GM18870 (cell line): ENCODE results near the gene DPM1.
"Not testable (repeated sequence)": the region's sequence is repeated elsewhere in the genome, so short reads cannot be mapped to it uniquely, and the experiment has no call there.

ENCODE experiments used
- ATAC-seq: cut with Tn5 transposase; IDR thresholded peaks from one replicate; pipeline ENCODE4 v1.9.1; 2021; ENCODE audit warnings: moderate library complexity; ENCODE audit not compliant: unreplicated experiment

The DPM1 gene

DNA sequence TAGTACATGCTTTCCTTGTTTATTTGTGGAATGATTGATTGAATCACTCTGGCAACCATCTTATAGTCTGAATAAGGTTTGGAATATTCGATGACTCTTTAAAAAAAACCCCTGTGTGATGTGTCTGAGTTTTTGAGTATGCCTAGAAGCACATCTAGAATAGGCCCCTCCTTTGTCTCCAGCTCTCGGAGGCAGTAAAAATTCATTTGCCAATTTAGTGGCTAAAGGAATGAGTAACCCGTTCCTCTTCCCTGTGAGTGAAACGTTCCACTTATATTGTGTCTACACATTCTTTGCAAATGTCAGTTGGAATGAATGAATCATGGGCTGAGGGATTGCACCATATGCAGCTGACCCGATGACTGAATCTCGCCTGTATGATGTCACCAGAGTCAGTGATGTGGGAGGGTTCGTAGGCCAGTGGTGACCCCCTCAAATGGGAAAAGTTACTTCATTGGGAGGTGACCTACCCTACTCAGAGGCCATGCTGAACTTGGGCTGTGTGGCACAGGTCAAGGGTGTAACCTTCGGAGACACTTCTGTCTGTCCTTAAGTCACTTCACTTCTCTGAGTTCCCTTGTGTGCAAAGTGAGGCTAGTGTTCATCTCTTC is 21.8 kb upstream of the DPM1 start:
- ATAC-seq, result no peak

DNA sequence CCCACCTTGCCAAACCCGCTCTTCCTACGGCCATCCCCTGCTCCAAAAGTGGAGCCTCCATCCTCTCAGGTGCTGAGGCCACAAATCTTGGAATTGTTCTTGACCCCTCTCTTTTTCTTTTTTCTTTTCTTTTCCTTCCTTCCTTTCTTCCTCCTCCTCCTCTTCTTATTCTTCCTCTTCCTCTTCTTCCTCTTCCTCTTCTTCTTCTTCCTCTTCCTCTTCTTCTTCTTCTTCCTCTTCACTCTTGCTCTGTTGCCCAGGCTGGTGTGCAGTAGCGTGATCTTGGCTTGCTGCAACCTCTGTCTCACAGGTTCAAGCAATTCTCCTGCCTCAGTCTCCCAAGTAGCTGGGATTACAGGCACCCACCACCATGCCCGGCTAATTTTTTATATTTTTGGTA is 20.2 kb upstream of the DPM1 start:
- ATAC-seq, result not testable (repeated sequence)

DNA sequence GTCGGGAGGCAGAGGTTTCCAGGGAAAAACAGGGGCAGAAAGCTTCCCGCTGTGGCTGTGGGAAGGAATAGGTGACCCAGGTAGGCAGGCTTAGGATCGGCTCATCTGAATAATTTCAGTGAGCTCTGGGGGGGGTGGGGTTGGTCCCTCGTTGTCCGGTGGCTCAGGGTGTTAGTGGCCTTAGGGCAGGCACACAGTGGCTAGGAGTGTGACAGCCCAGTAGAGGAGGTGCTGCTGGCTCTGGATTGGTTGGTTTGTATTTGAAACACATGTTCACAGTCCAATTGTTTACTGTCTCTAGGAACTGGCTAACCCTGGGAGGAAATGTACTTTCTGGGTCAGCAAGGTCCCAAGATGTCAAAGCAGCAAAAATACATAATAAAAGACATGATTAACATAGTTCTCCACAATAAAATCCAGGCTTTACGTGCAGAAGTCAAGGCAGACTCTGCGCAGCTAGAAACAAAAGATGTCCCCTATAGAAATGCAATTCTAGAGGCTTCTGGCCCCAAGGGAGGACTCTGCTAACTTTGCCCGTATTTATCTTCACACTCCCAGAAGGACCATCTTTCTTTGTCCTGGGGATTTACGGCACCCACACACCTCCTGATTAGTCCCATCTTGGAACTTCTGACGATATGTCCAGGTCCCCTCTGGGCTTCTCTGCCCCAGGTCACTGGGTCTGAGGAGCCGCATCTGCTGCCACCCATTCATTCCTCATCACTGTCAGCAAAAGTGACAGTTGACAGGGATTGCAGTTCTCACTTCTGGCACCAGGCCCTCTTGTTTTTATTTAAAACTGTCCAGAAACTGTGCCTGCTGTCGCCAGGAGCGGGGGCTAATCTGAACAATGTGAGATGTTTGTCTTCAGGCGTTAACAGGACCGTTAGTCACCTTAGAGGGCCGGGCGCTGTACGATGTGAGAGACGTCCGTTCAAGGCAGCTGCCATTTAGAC is 19.0 kb upstream of the DPM1 start:
- ATAC-seq, result no peak

DNA sequence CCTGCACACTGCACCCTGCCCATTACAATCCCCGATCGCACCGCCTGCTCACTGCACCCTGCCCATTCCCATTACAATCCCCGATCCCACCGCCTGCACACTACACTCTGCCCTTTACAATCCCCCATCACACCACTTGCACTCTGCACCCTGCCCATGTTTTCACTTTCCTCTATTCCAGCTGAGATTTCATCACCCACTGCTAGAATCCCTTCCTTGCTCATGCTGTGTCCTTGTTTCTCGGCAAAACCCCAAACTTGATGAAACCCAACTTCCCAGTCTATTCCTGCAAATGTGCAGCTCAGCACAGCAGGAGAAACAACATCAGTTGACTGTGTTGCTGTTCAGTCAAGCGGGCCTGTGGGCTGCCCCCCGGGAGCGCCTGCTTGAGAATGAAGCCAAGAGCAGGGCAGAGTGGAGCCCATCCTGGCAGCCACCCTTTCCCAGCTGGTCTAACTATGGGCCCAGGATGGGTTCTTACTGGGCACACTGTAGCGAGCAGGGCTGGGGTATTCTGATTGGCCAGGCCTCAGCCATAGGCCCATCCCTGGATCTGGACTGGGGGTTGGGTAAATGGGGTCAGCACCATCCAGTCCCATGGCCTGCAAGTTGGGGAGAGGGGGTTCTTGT is 17.5 kb upstream of the DPM1 start:
- ATAC-seq, result no peak

DNA sequence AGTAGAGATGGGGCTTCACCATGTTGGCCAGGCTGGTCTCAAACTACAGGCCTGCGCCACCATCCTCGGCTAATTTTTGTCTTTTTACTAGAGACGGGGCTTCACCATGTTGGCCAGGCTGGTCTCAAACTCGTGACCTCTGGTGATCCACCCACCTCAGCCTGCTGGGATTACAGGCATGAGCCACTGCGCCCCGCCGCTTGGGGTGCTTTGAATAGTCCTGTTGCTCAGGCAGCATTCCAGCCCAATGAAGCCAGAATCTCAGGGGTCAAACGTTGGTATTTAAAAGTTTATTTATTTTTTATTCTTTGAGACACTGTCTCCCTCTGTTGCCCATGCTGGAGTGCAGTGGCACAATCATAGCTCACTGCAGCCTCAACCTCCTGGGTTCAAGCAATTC is 11.6 kb upstream of the DPM1 start:
- no peak for ATAC-seq

DNA sequence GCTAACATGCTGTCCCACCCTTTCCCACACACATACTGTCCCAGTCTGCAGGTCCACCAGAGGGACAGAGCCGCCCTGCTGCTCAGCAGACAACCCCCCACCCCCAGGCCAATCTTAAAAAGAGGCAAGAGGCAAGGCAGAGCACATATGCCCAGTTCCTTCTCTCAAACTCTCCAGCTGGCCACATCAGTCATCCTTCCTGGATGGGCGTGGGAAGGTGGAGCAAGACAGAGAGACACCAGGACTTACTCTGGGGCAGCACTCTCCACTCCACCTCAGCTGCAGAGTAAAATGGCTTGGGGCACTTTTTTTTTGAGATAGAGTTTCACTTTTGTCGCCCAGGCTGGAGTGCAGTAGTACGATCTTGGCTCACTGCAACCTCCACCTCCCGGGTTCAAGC is 11.1 kb upstream of the DPM1 start:
- no peak for ATAC-seq

DNA sequence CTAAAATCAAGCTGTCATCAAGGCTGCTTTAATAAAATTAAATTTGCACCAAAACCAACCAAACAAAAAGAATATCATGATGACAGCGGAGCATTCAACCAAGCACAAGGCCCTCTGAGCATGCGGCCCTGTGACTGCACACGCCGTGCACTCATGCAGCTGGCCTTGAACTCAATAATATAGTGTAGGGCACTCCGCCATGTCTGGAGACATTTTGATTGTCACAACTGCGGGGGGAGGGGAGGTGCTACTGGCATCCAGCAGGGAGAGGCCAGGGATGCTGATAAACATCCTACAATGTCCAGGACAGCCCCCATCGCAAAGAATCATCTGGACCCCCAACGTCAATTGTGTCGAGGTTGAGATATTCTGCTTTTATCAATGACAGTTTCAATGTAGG is 10.0 kb upstream of the DPM1 start:
- no peak for ATAC-seq

DNA sequence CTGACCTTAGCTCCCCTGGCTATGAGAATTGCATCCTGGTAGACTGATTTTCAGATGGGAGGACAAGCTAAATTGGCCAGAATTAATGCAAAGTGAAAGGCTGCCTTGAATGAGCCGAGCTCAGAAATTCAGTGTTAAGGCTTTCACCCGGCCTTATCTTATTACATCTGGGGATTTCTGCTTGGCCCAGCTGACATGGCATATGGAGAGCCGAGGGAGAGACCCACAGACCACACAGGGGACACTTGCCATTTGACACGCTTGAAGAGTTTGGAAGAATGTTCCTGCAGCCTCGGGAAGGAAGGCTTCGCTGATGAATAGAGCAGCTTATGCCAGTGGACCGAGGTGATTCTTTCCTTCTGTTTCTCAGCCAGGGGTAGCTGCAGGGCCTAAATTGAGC is 9.3 kb upstream of the DPM1 start:
- no peak for ATAC-seq

DNA sequence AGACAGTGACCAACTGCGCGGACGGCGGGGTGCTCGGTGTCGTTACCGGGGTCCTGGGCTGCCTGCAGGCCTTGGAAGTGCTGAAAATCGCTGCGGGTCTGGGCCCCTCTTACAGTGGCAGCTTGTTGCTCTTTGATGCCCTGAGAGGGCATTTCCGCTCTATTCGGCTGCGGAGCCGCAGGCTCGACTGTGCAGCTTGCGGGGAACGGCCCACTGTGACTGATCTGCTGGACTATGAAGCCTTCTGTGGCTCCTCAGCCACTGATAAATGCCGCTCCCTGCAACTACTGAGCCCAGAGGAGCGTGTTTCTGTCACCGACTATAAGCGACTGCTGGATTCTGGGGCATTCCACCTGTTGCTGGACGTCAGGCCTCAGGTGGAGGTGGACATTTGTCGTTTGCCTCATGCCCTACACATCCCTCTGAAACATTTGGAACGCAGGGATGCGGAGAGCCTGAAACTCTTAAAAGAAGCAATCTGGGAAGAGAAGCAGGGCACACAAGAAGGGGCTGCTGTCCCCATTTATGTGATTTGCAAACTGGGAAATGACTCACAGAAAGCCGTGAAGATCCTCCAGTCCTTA is 1.3 kb upstream of the DPM1 start:
- no peak for ATAC-seq

DNA sequence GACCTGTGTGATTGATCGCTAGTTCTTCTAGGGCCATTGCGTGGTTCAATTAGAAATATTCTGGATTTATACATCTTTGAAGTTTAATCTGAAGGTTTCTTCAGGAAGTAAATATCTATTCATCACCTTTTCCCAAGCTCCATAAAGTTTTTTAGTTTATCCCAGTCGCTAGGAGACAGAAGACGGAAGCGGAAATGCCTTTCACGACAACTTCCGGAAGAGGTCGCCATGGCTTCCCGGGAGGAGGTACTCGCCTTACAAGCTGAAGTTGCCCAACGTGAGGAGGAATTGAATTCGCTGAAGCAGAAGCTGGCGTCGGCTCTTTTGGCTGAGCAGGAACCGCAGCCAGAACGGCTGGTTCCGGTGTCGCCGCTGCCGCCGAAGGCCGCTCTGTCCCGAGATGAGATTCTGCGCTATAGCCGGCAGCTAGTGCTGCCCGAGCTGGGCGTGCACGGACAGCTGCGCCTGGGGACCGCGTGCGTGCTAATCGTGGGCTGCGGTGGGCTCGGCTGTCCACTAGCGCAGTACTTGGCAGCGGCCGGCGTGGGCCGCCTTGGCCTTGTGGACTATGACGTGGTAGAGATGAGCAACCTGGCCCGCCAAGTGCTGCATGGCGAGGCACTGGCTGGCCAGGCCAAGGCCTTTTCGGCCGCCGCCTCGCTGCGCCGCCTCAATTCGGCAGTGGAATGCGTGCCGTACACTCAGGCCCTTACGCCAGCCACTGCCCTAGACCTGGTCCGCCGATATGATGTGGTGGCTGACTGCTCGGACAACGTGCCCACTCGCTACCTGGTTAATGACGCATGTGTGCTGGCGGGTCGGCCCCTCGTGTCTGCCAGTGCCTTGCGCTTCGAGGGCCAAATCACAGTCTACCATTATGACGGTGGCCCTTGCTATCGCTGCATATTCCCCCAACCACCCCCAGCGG is 547 bp upstream of the DPM1 start, which contains the start of gene MOCS3:
Gene MOCS3 (plus strand): TSS at position 204 of the 928 bp plus-strand sequence. CDS start 25 bp downstream, at position 229.
- peak; percentile 66 for ATAC-seq

DNA sequence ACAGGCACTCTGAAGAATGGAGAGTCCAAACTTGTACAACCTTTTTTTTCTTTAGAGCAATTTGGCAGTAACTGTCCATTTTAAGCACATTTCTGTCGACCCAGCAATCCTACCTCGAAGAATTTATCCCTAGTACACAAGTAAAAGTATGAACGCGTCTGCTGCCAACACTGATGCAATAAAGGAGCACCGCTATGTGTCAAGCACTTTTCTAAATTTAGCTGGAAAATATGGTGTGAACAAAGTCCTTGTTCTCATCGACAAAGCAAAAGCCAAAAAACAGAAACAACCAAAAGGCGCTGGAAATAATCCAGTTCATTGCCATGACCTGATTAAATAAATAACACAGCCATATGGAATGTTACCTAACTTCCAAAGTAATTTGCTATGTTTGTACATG is 1.1 kb downstream of the DPM1 start:
- ATAC-seq, result no peak

DNA sequence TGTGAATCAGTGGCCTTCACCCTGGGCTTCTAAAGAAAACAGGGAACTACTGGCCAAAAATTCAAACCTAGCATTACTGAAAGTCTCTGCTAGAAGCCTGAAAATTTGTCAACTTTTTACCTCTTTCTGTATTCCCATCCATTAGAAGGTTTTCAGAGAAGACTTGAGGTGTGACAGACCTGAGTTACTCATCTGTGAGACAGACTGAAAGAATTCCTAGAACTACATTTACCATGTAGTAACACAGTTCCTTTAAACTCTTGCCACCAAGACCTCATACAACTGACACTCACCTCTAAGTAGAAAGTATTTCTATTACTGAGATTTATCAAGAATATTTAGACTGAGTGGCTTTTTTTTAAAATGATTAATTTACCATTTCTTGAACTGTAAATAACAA is 4.5 kb downstream of the DPM1 start:
- no peak for ATAC-seq

DNA sequence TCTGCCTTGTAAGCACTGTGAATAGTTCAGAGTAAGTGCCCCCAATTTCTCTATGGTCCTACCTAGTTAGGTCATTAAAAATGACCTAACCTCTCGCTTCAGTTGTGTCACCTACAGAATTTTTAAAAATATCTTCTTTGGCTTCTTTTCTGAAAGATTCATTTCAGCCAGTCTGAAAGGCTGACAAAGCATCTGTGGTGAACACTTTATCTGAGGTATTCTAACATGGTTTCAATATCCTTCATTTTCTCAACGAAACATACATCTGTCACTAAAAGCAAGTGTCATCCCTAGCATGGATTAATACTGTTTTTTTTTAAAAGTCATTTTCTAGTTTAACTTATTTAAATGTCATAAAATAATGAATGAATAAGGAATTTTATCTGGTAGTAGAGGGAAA is 5.1 kb downstream of the DPM1 start:
- no peak for ATAC-seq

DNA sequence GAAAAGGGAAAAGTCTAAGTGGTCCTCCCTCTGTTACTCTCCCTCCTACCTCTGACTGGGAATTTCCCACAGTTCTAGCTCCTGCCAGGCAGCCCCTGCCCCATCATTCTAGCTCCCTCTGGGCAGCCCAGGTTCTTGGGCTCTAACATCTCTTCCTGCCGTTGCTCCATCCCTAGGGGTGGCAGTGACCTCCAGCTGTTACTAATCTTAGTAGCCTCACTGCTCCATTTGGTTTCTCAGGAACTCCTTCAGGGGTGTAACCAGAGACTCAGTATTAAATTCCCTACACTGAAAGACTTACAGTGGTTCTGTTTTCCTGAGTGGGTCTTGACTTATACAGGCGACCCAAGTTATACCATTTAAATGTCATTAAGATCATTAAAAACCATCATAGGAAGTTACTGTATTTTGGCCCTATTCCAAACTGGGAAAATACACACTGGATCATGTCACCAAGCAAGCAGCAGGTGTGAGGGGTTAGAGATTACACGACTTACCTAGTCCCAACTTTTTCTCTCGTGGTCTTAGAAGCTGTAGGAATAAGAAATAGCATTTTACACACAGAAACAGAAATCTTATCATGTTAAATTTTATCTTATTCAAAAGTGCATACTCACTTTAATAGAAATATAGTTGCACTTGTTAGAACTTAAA is 10.1 kb downstream of the DPM1 start:
- no peak for ATAC-seq

DNA sequence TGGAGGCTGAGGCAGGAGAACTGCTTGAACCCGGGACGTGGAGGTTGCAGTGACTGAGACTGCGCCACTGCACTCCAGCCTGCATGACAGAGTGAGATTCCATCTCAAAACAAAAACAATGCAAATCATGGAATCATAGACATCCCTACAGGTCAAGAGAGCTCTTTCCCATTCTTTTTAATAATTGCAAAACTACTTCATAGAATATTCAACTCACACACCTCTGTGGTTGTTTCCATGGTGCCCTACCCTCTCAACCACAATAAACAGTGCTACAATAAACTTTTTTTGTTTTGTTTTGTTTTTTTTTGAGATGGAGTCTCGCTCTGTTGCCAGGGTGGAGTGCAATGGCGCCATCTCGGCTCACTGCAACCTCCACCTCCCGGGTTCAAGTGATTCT is 15.3 kb downstream of the DPM1 start:
- no peak for ATAC-seq

DNA sequence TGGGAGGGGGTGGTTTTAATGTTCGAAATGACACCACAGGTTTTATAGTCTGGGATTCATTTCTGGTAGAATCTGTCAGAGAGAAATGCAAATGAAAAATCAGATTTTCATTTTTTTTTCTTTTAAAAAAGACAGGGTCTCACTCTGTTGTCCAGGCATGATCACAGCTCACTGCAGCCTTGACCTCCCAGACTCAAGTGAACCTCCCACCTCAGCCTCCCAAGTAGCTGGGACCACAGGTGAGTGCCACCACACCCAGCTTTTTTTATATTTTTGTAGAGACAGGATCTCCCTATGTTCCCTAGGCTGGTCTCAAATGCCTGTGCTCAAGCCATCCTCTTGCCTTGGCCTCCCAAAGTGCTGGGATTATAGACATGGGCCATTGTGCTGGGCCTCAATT is 24.7 kb downstream of the DPM1 start:
- ATAC-seq, result no peak

DNA sequence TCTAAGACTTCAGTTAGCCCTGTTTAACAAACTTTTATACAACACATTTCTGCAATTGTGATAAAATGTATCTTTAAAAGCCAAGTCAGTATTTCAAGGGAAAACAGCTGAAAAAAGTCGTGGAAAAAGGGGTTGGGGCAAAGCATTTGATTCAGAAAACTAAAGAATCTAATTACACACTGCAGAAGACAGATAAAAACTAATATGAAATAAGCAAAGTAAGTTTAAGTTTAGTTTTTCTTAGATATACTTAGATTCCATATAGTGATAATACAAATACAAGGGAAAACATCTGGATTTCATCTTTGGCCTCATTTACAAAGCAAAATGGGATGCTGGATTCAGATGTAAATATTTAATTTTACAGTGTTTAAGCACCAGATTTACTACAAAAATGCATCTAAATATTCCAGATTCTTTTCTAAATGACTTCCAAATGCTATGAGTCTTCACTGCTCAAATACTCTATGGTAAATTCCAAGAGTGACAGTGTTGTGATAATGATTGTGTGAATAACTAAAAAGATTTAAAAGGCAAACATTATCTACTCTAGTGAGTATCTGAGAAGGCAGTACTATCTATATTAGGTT is 25.5 kb downstream of the DPM1 start:
- no peak for ATAC-seq

DNA sequence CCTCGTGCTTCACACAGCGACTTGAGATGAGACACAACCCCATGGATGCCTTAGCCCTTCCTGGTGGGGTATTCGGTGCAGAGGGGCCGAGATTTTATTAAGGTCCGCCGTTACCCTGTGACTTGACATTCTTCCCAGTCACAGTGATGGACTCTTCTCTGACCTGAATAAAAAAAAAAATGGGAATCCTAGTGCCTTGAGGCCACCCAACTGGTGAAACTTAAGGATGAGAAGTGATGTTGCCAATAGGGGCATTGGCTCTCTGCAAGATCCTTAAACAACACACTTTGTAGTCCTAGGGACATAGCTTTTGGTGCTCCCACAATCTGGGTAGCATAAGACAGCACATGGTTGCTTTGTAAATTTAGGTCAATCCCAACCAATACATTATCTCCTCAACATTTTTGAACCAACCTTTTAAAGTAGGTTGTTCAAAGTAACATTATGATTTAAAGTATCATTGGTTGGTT is 26.3 kb downstream of the DPM1 start:
- ATAC-seq, result no peak

DNA sequence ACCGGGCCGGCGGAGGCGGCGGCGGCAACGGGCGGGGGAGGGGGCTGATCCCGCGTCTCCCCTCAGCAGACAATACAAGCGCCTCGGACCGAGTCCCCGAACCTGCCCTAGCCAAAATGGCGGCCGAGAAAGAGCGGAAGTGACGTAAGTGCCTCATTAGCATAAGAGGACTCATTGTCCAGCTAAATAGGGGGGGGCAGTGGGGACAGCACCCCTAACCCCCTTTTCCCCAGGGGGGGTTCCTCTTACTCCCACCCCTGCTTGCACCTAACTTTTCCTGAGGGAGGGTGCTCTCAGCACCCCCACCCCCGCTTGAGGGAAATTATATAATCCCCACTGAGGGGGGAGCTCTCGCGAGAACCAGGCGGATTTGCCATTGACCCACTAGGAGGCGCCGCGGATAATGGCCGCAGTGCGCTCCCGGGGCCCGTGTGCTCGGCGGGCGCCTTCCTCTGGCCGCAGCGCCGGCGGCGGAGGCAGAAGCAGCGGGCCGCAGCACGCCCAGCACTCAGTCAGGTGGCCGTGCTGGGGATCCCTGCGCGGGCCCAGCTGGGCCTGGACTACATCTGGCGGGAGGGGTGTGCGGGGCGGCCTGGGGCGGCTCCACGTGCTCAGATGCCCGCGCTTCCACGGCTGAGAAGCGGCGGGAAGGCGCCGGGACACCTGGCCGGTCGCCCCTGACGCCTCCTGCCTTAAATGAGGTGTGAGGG is 26.9 kb downstream of the DPM1 start, which contains the start of gene ADNP:
Gene ADNP (minus strand): TSS at position 132 of the 710 bp plus-strand sequence. CDS start 27,441 bp downstream, outside the sequence.
- peak; percentile 49 for ATAC-seq
